ENCODE data around the gene NPY1R.

The NPY1R gene

GRCh38 chr4:163335384-163335783 lies 3.0 kb upstream of the NPY1R start:
- H3K9ac ChIP-seq (ENCODE audit: low read length), result no peak overlapping the region
- H3K36me3 ChIP-seq (ENCODE audit: control insufficient read depth, insufficient read depth, low read length), result no peaks in the 10 kb centered on the region
- no peak overlapping the region for H3K27ac ChIP-seq (ENCODE audit: low read depth, low read length)
- H3K4me3 ChIP-seq (ENCODE audit: low read depth, low read length), result no peak overlapping the region
- H3K4me1 ChIP-seq (ENCODE audit: control insufficient read depth, insufficient read depth, low read length), result no peaks in the 10 kb centered on the region
- peaks cover 23% of the 10 kb centered on the region for H3K27me3 ChIP-seq (ENCODE audit: control insufficient read depth, insufficient read depth, low read length)
- peaks cover 5% of the 10 kb centered on the region; the same call in 1 of the 2 replicates for H3K9me3 ChIP-seq (ENCODE audit: control insufficient read depth, insufficient read depth, low read depth, low read length)

DNA sequence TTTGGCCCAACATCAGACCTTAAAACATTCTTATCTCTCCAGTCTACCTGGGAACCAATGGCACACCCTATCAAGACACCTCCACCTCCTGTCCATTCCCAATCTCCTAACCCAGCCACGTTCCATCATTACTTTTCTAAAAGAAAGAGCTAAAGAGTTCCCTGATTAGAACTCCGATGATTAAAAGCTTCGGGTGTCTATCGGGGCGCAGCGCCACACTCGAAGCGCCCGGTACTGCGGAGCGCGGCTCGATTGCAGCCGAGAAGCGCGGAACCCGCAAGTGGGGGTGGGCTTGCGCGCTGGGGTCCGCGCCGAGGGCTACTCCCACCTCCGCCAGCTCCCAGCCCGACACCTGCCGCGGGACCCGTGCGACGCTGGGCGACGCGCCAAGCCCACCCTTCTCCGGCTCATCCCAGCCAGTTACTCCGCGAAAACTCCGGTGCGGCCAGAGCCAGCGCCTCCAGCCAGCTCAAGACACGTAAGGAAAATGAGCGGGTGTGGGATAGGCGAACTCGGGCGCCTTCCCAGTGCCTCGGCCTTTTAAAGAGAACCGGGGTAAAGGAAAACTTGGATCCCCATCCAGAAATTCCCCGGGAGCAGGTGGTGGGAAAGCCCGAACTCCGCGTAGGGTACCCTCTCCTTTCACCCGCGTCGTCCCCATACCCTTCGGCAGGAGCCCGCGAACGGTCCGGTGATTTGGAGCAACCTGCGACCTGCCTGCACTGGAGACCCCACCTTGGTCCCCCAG lies 593 bp downstream of the NPY1R start:
- no peaks in the 10 kb centered on the region for H3K36me3 ChIP-seq (ENCODE audit: control insufficient read depth, insufficient read depth, low read length)
- no peaks in the 10 kb centered on the region for H3K4me1 ChIP-seq (ENCODE audit: control insufficient read depth, insufficient read depth, low read length)
- peaks cover 5% of the 10 kb centered on the region; the same call in 1 of the 2 replicates for H3K9me3 ChIP-seq (ENCODE audit: control insufficient read depth, insufficient read depth, low read depth, low read length)
- peaks cover 29% of the 10 kb centered on the region for H3K27me3 ChIP-seq (ENCODE audit: control insufficient read depth, insufficient read depth, low read length)
- H3K27ac ChIP-seq (ENCODE audit: low read depth, low read length), result no peak overlapping the region
- peak overlapping the region; percentile 68 for H3K4me3 ChIP-seq (ENCODE audit: low read depth, low read length)
- peak overlapping the region; percentile 72 for H3K9ac ChIP-seq (ENCODE audit: low read length)

DNA sequence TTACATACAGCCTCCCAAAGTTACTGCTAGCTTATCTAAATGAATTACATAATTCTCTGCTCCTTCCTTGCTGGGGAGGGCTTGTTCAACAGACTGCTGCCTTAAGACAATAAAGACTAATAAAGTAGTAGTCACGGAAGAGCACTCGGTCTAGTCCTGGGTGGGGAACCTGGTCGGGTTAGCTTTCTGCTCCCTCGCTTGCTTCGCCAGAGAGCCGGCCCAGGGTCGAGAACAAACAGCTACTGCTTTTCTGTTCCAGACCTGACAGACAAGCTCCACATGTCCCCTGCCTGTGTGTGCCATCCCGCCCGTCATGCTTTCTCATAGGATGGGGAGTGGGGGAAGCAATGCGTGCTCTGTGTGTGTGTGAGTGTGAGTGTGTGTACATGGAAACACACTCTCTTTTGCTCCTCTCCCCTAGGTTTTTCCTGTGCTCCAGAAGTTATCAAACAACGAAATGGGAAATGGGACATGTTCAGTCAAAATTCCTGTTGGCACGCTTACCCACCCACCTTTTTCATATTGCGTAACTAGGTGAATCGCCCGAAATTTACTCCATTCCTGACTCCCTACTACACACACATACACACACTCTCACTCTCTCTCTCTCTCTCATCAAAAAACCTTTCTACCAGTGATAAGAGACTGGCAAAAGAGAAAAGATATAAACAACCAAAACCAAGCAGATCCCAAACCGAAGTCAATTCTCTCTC lies 1.3 kb downstream of the NPY1R start:
- Histone ChIP-seq H3K27me3 (ENCODE audit: control insufficient read depth, insufficient read depth, low read length) (peaks cover 29% of the 10 kb centered on the region), H3K4me3 (ENCODE audit: low read depth, low read length) (peak overlapping the region; percentile 68), H3K36me3 (ENCODE audit: control insufficient read depth, insufficient read depth, low read length) (no peaks in the 10 kb centered on the region), H3K9ac (ENCODE audit: low read length) (no peak overlapping the region), H3K27ac (ENCODE audit: low read depth, low read length) (no peak overlapping the region), H3K9me3 (ENCODE audit: control insufficient read depth, insufficient read depth, low read depth, low read length) (peaks cover 5% of the 10 kb centered on the region; the same call in 1 of the 2 replicates), H3K4me1 (ENCODE audit: control insufficient read depth, insufficient read depth, low read length) (no peaks in the 10 kb centered on the region)

GRCh38 chr4:163317110-163317509 lies 15.3 kb downstream of the NPY1R start:
- H3K4me3 ChIP-seq (ENCODE audit: low read depth, low read length), result no peak overlapping the region
- H3K27ac ChIP-seq (ENCODE audit: low read depth, low read length), result no peak overlapping the region
- no peaks in the 10 kb centered on the region for H3K36me3 ChIP-seq (ENCODE audit: control insufficient read depth, insufficient read depth, low read length)

GRCh38 chr4:163309466-163309865 lies 22.9 kb downstream of the NPY1R start:
- Histone ChIP-seq H3K27ac (ENCODE audit: low read depth, low read length) (no peak overlapping the region), H3K4me1 (ENCODE audit: control insufficient read depth, insufficient read depth, low read length) (no peaks in the 10 kb centered on the region), H3K9me3 (ENCODE audit: control insufficient read depth, insufficient read depth, low read depth, low read length) (no peaks in the 10 kb centered on the region), H3K36me3 (ENCODE audit: control insufficient read depth, insufficient read depth, low read length) (no peaks in the 10 kb centered on the region), H3K27me3 (ENCODE audit: control insufficient read depth, insufficient read depth, low read length) (no peaks in the 10 kb centered on the region), H3K9ac (ENCODE audit: low read length) (no peak overlapping the region), H3K4me3 (ENCODE audit: low read depth, low read length) (no peak overlapping the region)

More at GRCh38 chr4:163317110-163317509, 15.3 kb downstream of the NPY1R start:
- Histone ChIP-seq H3K27me3 (ENCODE audit: control insufficient read depth, insufficient read depth, low read length) (no peaks in the 10 kb centered on the region), H3K9ac (ENCODE audit: low read length) (no peak overlapping the region), H3K4me1 (ENCODE audit: control insufficient read depth, insufficient read depth, low read length) (no peaks in the 10 kb centered on the region), H3K9me3 (ENCODE audit: control insufficient read depth, insufficient read depth, low read depth, low read length) (peaks cover 31% of the 10 kb centered on the region)

- no peaks in the 10 kb centered on the region for H3K36me3 ChIP-seq (ENCODE audit: control insufficient read depth, insufficient read depth, low read length)
- H3K4me1 ChIP-seq (ENCODE audit: control insufficient read depth, insufficient read depth, low read length), result no peaks in the 10 kb centered on the region
- no peak overlapping the region for H3K4me3 ChIP-seq (ENCODE audit: low read depth, low read length)
- H3K9ac ChIP-seq (ENCODE audit: low read length), result no peak overlapping the region
- no peaks in the 10 kb centered on the region for H3K9me3 ChIP-seq (ENCODE audit: control insufficient read depth, insufficient read depth, low read depth, low read length)
- H3K27ac ChIP-seq (ENCODE audit: low read depth, low read length), result no peak overlapping the region
- H3K27me3 ChIP-seq (ENCODE audit: control insufficient read depth, insufficient read depth, low read length), result no peaks in the 10 kb centered on the region
Measured at GRCh38 chr4:163303069-163303468, 29.3 kb downstream of the NPY1R start.

DNA sequence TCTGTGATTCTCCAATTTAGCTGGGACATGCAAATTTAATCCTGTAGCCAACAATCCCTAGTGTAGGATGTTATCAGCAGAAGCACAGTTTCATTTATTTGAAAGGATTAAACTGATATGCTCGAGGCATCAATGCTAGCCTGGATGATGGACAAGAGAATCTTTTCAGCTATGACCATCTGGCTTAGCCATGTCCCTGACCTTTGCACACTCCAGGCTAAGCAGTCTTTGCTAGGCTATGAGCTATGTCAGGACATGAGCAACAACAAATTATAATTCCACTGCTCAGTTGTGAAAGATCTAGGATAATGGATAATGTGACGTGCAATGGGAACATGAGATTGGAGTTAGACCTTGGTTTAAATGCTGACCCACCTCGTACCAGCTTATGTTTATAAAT lies 32.0 kb downstream of the NPY1R start:
- Histone ChIP-seq H3K36me3 (ENCODE audit: control insufficient read depth, insufficient read depth, low read length) (no peaks in the 10 kb centered on the region), H3K27me3 (ENCODE audit: control insufficient read depth, insufficient read depth, low read length) (no peaks in the 10 kb centered on the region), H3K27ac (ENCODE audit: low read depth, low read length) (no peak overlapping the region), H3K9me3 (ENCODE audit: control insufficient read depth, insufficient read depth, low read depth, low read length) (no peaks in the 10 kb centered on the region), H3K4me3 (ENCODE audit: low read depth, low read length) (no peak overlapping the region), H3K9ac (ENCODE audit: low read length) (no peak overlapping the region), H3K4me1 (ENCODE audit: control insufficient read depth, insufficient read depth, low read length) (no peaks in the 10 kb centered on the region)

DNA sequence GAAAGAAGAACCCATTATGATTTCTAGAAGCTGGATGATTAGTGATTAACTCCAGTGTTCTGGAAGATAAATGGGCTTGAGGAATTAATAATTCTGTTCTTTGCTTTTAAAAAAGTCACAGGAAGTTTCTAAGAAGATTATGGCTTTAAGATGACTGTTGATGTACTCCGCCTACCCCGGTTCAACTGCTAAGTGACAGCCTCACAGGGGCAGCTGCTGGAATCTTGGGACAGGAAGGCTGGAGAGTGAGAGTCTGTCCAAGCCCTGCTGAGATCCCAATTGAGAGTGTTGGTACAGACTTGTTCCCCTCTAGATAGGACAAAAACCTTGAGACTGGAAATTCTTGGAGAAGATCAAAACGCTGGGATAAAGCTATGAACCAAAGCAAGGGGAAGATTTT lies 37.3 kb downstream of the NPY1R start:
- Histone ChIP-seq H3K27ac (ENCODE audit: low read depth, low read length) (no peak overlapping the region), H3K4me1 (ENCODE audit: control insufficient read depth, insufficient read depth, low read length) (no peaks in the 10 kb centered on the region)

DNA sequence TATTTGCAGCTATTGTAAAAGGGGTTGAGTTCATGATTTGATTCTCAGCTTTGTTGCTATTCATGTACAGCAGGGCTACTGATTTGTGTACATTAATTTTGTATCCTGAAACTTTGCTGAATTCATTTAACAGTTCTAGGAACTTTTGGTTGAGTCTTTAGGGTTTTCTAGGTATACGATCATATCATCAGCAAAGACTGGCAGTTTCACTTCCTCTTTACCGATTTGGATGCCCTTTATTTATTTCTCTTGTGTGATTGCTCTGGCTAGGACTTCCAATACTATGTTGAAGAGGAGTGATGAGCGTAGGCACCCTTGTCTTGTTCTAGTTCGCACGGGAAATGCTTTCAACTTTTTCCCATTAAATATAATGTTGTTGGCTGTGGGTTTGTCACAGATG lies 48.1 kb downstream of the NPY1R start:
- Histone ChIP-seq H3K4me3 (ENCODE audit: low read depth, low read length) (no peak overlapping the region), H3K9ac (ENCODE audit: low read length) (no peak overlapping the region), H3K27me3 (ENCODE audit: control insufficient read depth, insufficient read depth, low read length) (no peaks in the 10 kb centered on the region), H3K9me3 (ENCODE audit: control insufficient read depth, insufficient read depth, low read depth, low read length) (peaks cover 2% of the 10 kb centered on the region; the same call in 1 of the 2 replicates), H3K27ac (ENCODE audit: low read depth, low read length) (no peak overlapping the region), H3K36me3 (ENCODE audit: control insufficient read depth, insufficient read depth, low read length) (no peaks in the 10 kb centered on the region), H3K4me1 (ENCODE audit: control insufficient read depth, insufficient read depth, low read length) (no peaks in the 10 kb centered on the region)

More for the DNA sequence above, 37.3 kb downstream of the NPY1R start:
- Histone ChIP-seq H3K9me3 (ENCODE audit: control insufficient read depth, insufficient read depth, low read depth, low read length) (no peaks in the 10 kb centered on the region), H3K36me3 (ENCODE audit: control insufficient read depth, insufficient read depth, low read length) (no peaks in the 10 kb centered on the region), H3K9ac (ENCODE audit: low read length) (no peak overlapping the region), H3K27me3 (ENCODE audit: control insufficient read depth, insufficient read depth, low read length) (no peaks in the 10 kb centered on the region), H3K4me3 (ENCODE audit: low read depth, low read length) (no peak overlapping the region)

DNA sequence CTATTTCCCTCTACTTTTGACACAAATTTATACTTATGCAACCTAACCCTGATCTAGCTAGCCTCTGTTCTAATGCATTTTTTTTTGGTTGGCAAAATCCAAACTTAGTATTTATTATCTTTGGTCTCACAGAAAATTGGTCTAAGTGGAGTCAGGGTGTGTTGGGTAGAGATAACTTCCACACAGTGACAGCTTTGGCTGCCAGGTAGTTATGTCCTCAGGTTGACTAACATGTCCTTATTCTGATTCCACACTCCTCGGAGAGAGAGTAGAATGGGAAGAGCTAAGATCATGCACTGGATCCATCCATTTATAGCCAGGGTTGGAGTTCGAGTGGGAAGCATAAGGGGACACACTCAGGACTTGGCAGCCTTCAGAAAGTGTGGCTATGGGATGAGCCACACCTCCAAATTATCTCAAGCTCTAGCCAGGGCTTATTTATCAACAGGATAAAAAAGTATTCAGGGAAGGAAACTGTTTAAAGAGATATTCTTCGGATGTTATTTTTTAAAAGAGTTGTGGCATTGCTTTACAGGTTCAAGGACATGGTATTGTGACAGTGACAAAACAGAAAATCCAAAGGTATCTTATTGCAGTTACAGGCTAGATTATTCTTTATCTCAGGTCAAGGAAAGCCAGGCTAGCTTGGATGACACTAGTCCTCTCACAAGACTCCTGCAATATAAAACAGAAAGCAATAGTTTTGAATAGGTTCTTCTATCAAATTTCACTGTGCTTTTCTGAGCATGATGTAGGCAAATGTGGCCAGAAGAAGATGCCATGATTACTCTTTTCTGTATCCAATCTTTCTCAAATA lies 51.5 kb downstream of the NPY1R start:
- H3K36me3 ChIP-seq (ENCODE audit: control insufficient read depth, insufficient read depth, low read length), result no peaks in the 10 kb centered on the region
- no peaks in the 10 kb centered on the region for H3K27me3 ChIP-seq (ENCODE audit: control insufficient read depth, insufficient read depth, low read length)
- no peak overlapping the region for H3K4me3 ChIP-seq (ENCODE audit: low read depth, low read length)
- no peaks in the 10 kb centered on the region for H3K4me1 ChIP-seq (ENCODE audit: control insufficient read depth, insufficient read depth, low read length)
- H3K27ac ChIP-seq (ENCODE audit: low read depth, low read length), result no peak overlapping the region
- H3K9me3 ChIP-seq (ENCODE audit: control insufficient read depth, insufficient read depth, low read depth, low read length), result peaks cover 2% of the 10 kb centered on the region; the same call in 1 of the 2 replicates
- no peak overlapping the region for H3K9ac ChIP-seq (ENCODE audit: low read length)

Data from HUES6 (cell line).